ENCODE data around the gene SLC13A2.
"Not testable (repeated sequence)": the region's sequence is repeated elsewhere in the genome, so short reads cannot be mapped to it uniquely, and the experiment has no call there.

GRCh38 chr17:28468033-28468735, 5.3 kb upstream of the SLC13A2 start:
- not testable (repeated sequence) for TF ChIP-seq CTCF, POLR2A (IDR thresholded peaks at IDR 0.05)

Measured in adrenal gland (tissue), 5 donors.